Smooth muscle cell (in vitro differentiated cells): Measurements from ENCODE around the gene PRKN. TPM values are rescaled to one million over a fixed set of nuclear protein-coding genes. Genes with fewer than 3 reads are reported as not detected.

Source experiments
- DNase-seq: peaks from one replicate; lab custom pipeline; 2025; ENCODE audit not compliant: unreplicated experiment; lab: John Stamatoyannopoulos, UW
- H2AFZ ChIP-seq: fragments of 200-600 bp; sonication (generic); 2 replicates; pipeline ENCODE4 v1.6.0; 2016; ENCODE audit warnings: antibody characterized with exemption, low read depth, mild to moderate bottlenecking
- H3F3A ChIP-seq: fragments of 200-600 bp; sonication (generic); 2 replicates; pipeline ENCODE4 v1.6.0; 2017; ENCODE audit warnings: antibody characterized with exemption, low read depth
- H3K27ac ChIP-seq: fragments of 200-600 bp; sonication (generic); 2 replicates; pipeline ENCODE4 v1.5.1; 2016; ENCODE audit warnings: low read depth, mild to moderate bottlenecking
- H3K27me3 ChIP-seq: fragments of 200-600 bp; sonication (generic); 2 replicates; pipeline ENCODE4 v1.6.1; 2016; ENCODE audit warnings: low read depth, mild to moderate bottlenecking
- H3K36me3 ChIP-seq: fragments of 200-600 bp; sonication (generic); 2 replicates; pipeline ENCODE4 v1.5.1; 2016; ENCODE audit warnings: low read depth
- H3K4me1 ChIP-seq: fragments of 200-600 bp; sonication (generic); 2 replicates; pipeline ENCODE4 v1.5.1; 2016; ENCODE audit warnings: low read depth
- H3K4me2 ChIP-seq: fragments of 200-600 bp; sonication (generic); 2 replicates; pipeline ENCODE4 v1.6.0; 2016; ENCODE audit warnings: mild to moderate bottlenecking
- H3K4me3 ChIP-seq: fragments of 200-600 bp; sonication (generic); 2 replicates; pipeline ENCODE4 v1.5.1; 2016; ENCODE audit warnings: mild to moderate bottlenecking
- H3K79me2 ChIP-seq: fragments of 200-600 bp; sonication (generic); 2 replicates; pipeline ENCODE4 v1.6.0; 2016; ENCODE audit warnings: low read depth, mild to moderate bottlenecking
- H3K9ac ChIP-seq: fragments of 200-600 bp; sonication (generic); 2 replicates; pipeline ENCODE4 v1.6.0; 2016; ENCODE audit warnings: low read depth
- H3K9me3 ChIP-seq: fragments of 200-600 bp; sonication (generic); replicated peaks from 2 replicates; pipeline ENCODE4 v1.5.1; 2016; ENCODE audit warnings: low read depth
- H4K20me1 ChIP-seq: fragments of 200-600 bp; sonication (generic); 2 replicates; pipeline ENCODE4 v1.6.0; 2016; ENCODE audit warnings: low read depth
- CTCF ChIP-seq: fragments of 200-600 bp; sonication (generic); IDR thresholded peaks from 2 replicates; pipeline ENCODE4 v1.5.1; 2017; ENCODE audit warnings: borderline replicate concordance, mild to moderate bottlenecking, antibody characterized with exemption; ENCODE audit not compliant: insufficient read depth, poor library complexity, severe bottlenecking
- WGBS: methylation state at CpG from one replicate; pipeline ENCODE4 v1.1.7; 2016; ENCODE audit warnings: low lambda C conversion rate; 5-methylcytosine and 5-hydroxymethylcytosine counted together
- polyA plus RNA-seq: library from polyadenylated mRNA; unstranded; fragments of >200 nt; fragmentation: Nextera tagmentation; extraction: Ambion mirVana; gene quantifications from 2 replicates; pipeline ENCODE4 v1.2.1, GENCODE V29; 2016
- total RNA-seq: library from RNA; depleted of rRNA; stranded (reverse); fragments of >200 nt; gene quantifications from 2 replicates; pipeline ENCODE4 v1.2.3, GENCODE V29; 2014

The PRKN gene
- total and polyA plus RNA-seq, 2 experiments from 2014 or later, result 0.81 to 5.1 TPM

- Histone ChIP-seq H3K4me1 (no peaks in the 10 kb centered on the region), H3K9ac (no peak overlapping the region), H4K20me1 (no peaks in the 10 kb centered on the region), H3K4me2 (no peak overlapping the region), H3K27me3 (no peaks in the 10 kb centered on the region), H3K27ac (no peak overlapping the region), H3K9me3 (no peaks in the 10 kb centered on the region), H3K4me3 (no peak overlapping the region), H3K36me3 (no peaks in the 10 kb centered on the region), H2AFZ (no peak overlapping the region), H3F3A (no peaks in the 10 kb centered on the region), H3K79me2 (no peaks in the 10 kb centered on the region)
- no peak for TF ChIP-seq CTCF
- WGBS, result 92% methylated on average over 6 of the region's 6 CpGs
- DNase-seq, result no peak
Observed at GRCh38 chr6:162525181-162525580, 202.4 kb downstream of the PRKN start.

GRCh38 chr6:162512744-162513143, 214.8 kb downstream of the PRKN start:
- Histone ChIP-seq H3K4me1 (peaks cover 6% of the 10 kb centered on the region), H3K4me3 (no peak overlapping the region), H3F3A (no peaks in the 10 kb centered on the region), H3K27me3 (no peaks in the 10 kb centered on the region), H3K9me3 (no peaks in the 10 kb centered on the region), H3K27ac (no peak overlapping the region), H2AFZ (no peak overlapping the region), H3K9ac (no peak overlapping the region), H4K20me1 (no peaks in the 10 kb centered on the region), H3K79me2 (no peaks in the 10 kb centered on the region), H3K4me2 (no peak overlapping the region), H3K36me3 (no peaks in the 10 kb centered on the region)
- no peak for TF ChIP-seq CTCF
- no peak for DNase-seq
- 92% methylated on average over 4 of the region's 4 CpGs for WGBS

GRCh38 chr6:162497389-162497788, 230.2 kb downstream of the PRKN start:
- H3F3A ChIP-seq, result no peaks in the 10 kb centered on the region
- no peaks in the 10 kb centered on the region for H3K79me2 ChIP-seq
- no peaks in the 10 kb centered on the region for H4K20me1 ChIP-seq
- DNase-seq, result no peak
- no peak overlapping the region for H3K27ac ChIP-seq
- H3K9me3 ChIP-seq, result no peaks in the 10 kb centered on the region
- H3K9ac ChIP-seq, result no peak overlapping the region
- H3K4me3 ChIP-seq, result no peak overlapping the region
- H3K4me1 ChIP-seq, result no peaks in the 10 kb centered on the region
- no peak overlapping the region for H2AFZ ChIP-seq
- no peaks in the 10 kb centered on the region for H3K27me3 ChIP-seq
- no peaks in the 10 kb centered on the region for H3K36me3 ChIP-seq
- H3K4me2 ChIP-seq, result no peak overlapping the region
- TF ChIP-seq CTCF, result no peak
- 79% methylated on average over 5 of the region's 5 CpGs for WGBS

- TF ChIP-seq CTCF, result no peak
- Histone ChIP-seq H3K4me3 (no peak overlapping the region), H3K27ac (no peak overlapping the region), H3K4me2 (no peak overlapping the region), H3K4me1 (no peaks in the 10 kb centered on the region), H3K36me3 (no peaks in the 10 kb centered on the region), H3K27me3 (no peaks in the 10 kb centered on the region), H2AFZ (no peak overlapping the region), H3K79me2 (no peaks in the 10 kb centered on the region), H3K9ac (no peak overlapping the region), H3F3A (no peaks in the 10 kb centered on the region), H4K20me1 (no peaks in the 10 kb centered on the region), H3K9me3 (no peaks in the 10 kb centered on the region)
- WGBS, result 91% methylated on average over 3 of the region's 3 CpGs
- no peak for DNase-seq
Observed at GRCh38 chr6:162493917-162494316, 233.6 kb downstream of the PRKN start.
